Transverse colon (tissue), 4 donors: ENCODE measurements around the gene INPP5F. TPM values are rescaled to one million over a fixed set of nuclear protein-coding genes. Genes with fewer than 3 reads are reported as not detected.
"Not testable (repeated sequence)": the region's sequence is repeated elsewhere in the genome, so short reads cannot be mapped to it uniquely, and the experiment has no call there.

Experiments
- DNase-seq: peaks from one replicate; pipeline ENCODE4 v3.0.0-alpha.2; 2019
- H3K27ac ChIP-seq, 4 donors: fragments of 200-600 bp; sonication (generic); 2 replicates each; pipeline ENCODE4 v1.5.1; 2016 to 2018; ENCODE audit warnings: inconsistent platforms in 4 of 4
- H3K27me3 ChIP-seq: fragments of 200-600 bp; sonication (generic); 2 replicates; pipeline ENCODE4 v1.5.1; 2017; ENCODE audit warnings: inconsistent platforms
- H3K36me3 ChIP-seq, 4 donors: fragments of 200-600 bp; sonication (generic); 2 replicates each; pipeline ENCODE4 v1.5.1; 2017 to 2019; ENCODE audit warnings: inconsistent platforms in 4 of 4
- H3K4me1 ChIP-seq, 4 donors: fragments of 200-600 bp; sonication (generic); 2 replicates each; pipeline ENCODE4 v1.5.1; 2017 to 2020; ENCODE audit warnings: inconsistent platforms in 4 of 4
- H3K4me3 ChIP-seq, 4 donors: fragments of 200-600 bp; sonication (generic); 1 replicate in 1 of 4; 2 replicates in 3 of 4; pipeline versions ENCODE4 v1.5.1 to v1.6.1; 2017 to 2019; ENCODE audit warnings: inconsistent platforms in 4 of 4
- H3K9me3 ChIP-seq, 2 donors: fragments of 200-600 bp; sonication (generic); 2 replicates each; pipeline ENCODE4 v1.5.1; 2017 to 2019; ENCODE audit warnings: inconsistent platforms in 2 of 2
- CTCF ChIP-seq, 5 experiments: fragments of 200-600 bp in 3 of 5; fragments of 450-650 bp in 2 of 5; sonication (generic) in 3 of 5; IDR thresholded peaks; 1 replicate in 2 of 5; 2 replicates in 3 of 5; pipeline ENCODE4 v1.5.1; 2016 to 2017; ENCODE audit warnings: antibody characterized with exemption in 5 of 5, inconsistent platforms in 3 of 5, mild to moderate bottlenecking in 2 of 5, moderate library complexity in 1 of 5
- EP300 ChIP-seq: sonication (generic); formaldehyde crosslinking; IDR thresholded peaks from one replicate; pipeline ENCODE4 v1.6.1; 2017; ENCODE audit warnings: antibody characterized with exemption, low read depth
- POLR2A ChIP-seq: fragments of 450-650 bp; IDR thresholded peaks from one replicate; pipeline ENCODE4 v1.6.1; 2016; ENCODE audit warnings: antibody characterized with exemption, mild to moderate bottlenecking, moderate library complexity
- POLR2AphosphoS5 ChIP-seq, 3 donors: sonication (generic); formaldehyde crosslinking; IDR thresholded peaks; one replicate each; pipeline ENCODE4 v1.6.1; 2016; ENCODE audit warnings: antibody characterized with exemption in 3 of 3
- WGBS, 2 donors: methylation state at CpG; one replicate each; pipeline ENCODE4 v1.1.5; 2018; ENCODE audit warnings: low coverage in 1 of 2; 5-methylcytosine and 5-hydroxymethylcytosine counted together
- in situ Hi-C, 4 donors: fragments of 200-750 bp; cut with MboI; loops; one replicate each; pipeline versions ENCODE4 v1.15.0 to v1.15.1; 2017; ENCODE audit warnings: low sequenced_read_pairs in 3 of 4, low pct_ligation_motif_present in 1 of 4, low pct_unique_long_range_greater_than_20kb in 1 of 4
- intact Hi-C: fragments of 100-400 bp; cut with DNase I; formaldehyde crosslinking; loops from one replicate; pipeline ENCODE4 v1.15.1; 2023; ENCODE audit warnings: low total_unique reads
- total RNA-seq, 4 donors: library from RNA; depleted of rRNA; stranded (reverse); fragments of >200 nt; gene quantifications; one replicate each; pipeline ENCODE4 v1.1.0, GENCODE V29; 2016

Gene INPP5F
- total RNA-seq, 4 donors from 2014 or later, result 11.6 to 24.6 (median 16.6) TPM

DNA sequence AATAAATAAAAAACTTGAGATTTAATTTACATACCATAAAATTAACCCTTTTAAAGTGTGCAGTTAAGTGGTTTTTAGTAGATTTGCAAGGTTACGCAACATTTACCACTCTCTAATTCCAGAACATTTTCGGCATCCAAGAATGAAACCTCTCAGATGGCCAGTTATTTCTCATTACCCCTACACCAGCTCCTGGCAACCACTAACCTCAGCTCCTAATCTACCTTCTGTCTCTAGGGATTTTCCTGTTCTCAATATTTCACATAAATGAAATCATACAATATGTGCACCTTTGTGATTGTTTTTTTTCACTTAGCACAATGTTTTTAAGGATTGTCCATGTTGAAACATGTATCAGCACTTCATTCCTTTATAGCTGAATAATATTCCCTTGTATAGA is 45.1 kb downstream of the INPP5F start:
- WGBS, 2 donors, result 84 to 90% methylated on average over 2 of the region's 2 CpGs
- H3K4me1 ChIP-seq, result peaks cover 0 to 24% (median 8%) of the 10 kb centered on the region in 4 donors

GRCh38 chr10:119772334-119772733 is 46.5 kb downstream of the INPP5F start:
- H3K9me3 ChIP-seq, result no peaks in the 10 kb centered on the region
- H3K27me3 ChIP-seq, result no peaks in the 10 kb centered on the region
- intact Hi-C loops (no loop called here), in situ Hi-C loops (loop anchor here in 1 of 4 donors (25.0 kb wide), 1 partner anchor 90 kb away; the partner anchor contains the start of gene MCMBP)
- 64 to 77% methylated on average over 4 of the region's 4 CpGs for WGBS, 2 donors
- DNase-seq, result no peak
- no peak overlapping the region for H3K4me3 ChIP-seq
- peak overlapping the region in 3 of 4 donors; percentile 7 to 39 (median 38) for H3K27ac ChIP-seq
- H3K36me3 ChIP-seq, result no peaks in the 10 kb centered on the region
- peaks cover 0 to 20% (median 8%) of the 10 kb centered on the region in 4 donors for H3K4me1 ChIP-seq
- TF ChIP-seq POLR2AphosphoS5 (IDR thresholded peaks at IDR 0.05), result no peak
- no peak for TF ChIP-seq POLR2A
- no peak for TF ChIP-seq EP300
- TF ChIP-seq CTCF (IDR thresholded peaks at IDR 0.05), result no peak

More for the DNA sequence above, 45.1 kb downstream of the INPP5F start:
- Histone ChIP-seq H3K27ac (peak overlapping the region; percentile 24 to 77 (median 58)), H3K27me3 (no peaks in the 10 kb centered on the region), H3K36me3 (no peaks in the 10 kb centered on the region), H3K4me3 (no peak overlapping the region), H3K9me3 (no peaks in the 10 kb centered on the region)
- TF ChIP-seq EP300 (no peak), POLR2AphosphoS5 (IDR thresholded peaks at IDR 0.05) (no peak), CTCF (IDR thresholded peaks at IDR 0.05) (no peak), POLR2A (no peak)
- in situ Hi-C loops (loop anchor here in 1 of 4 donors (25.0 kb wide), 1 partner anchor 91 kb away; the partner anchor contains the start of gene MCMBP), intact Hi-C loops (no loop called here)
- no peak for DNase-seq

- WGBS, 2 donors, result 93 to 98% methylated on average over 3 of the region's 3 CpGs
These were observed 47.2 kb downstream of the INPP5F start for GRCh38 chr10:119773041-119773440.

DNA sequence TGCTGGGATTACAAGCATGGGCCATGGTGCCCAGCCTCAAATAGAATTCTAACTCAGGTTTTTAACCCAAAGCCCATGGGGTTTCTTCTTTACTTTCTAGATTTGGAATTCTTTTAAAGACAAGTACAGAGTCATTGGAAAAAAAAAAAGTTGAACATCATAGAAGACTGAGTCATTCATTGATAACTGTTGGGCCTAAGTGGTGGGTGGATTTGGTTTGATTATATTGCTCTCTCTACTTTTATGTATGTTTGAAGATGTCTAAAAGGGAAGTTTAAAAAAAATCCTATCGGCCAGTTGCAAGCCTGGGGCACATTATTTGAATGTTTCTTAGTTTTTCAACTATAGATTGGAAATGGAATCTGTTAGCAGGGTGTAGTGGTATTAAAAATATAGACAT is 49.7 kb downstream of the INPP5F start:
- Histone ChIP-seq H3K27me3 (no peaks in the 10 kb centered on the region), H3K36me3 (no peaks in the 10 kb centered on the region), H3K9me3 (no peaks in the 10 kb centered on the region), H3K4me3 (no peak overlapping the region), H3K27ac (no peak overlapping the region), H3K4me1 (peaks cover 0 to 4% (median 2%) of the 10 kb centered on the region in 4 donors)
- 50 to 83% methylated on average over 1 of the region's 1 CpG for WGBS, 2 donors
- intact Hi-C loops (no loop called here), in situ Hi-C loops (no loop called here)
- TF ChIP-seq CTCF (IDR thresholded peaks at IDR 0.05), result no peak
- TF ChIP-seq POLR2AphosphoS5 (IDR thresholded peaks at IDR 0.05), result no peak
- TF ChIP-seq EP300, result no peak
- TF ChIP-seq POLR2A, result no peak
- DNase-seq, result no peak

More at GRCh38 chr10:119773041-119773440, 47.2 kb downstream of the INPP5F start:
- H3K9me3 ChIP-seq, DNase-seq, H3K27me3 ChIP-seq, H3K36me3 ChIP-seq, intact Hi-C loops, H3K4me3 ChIP-seq: not testable (repeated sequence)
- Histone ChIP-seq H3K27ac (peak overlapping the region in 1 of 4 donors; percentile 38), H3K4me1 (peaks cover 0 to 18% (median 4%) of the 10 kb centered on the region in 4 donors)
- in situ Hi-C loops, result loop anchor here in 1 of 4 donors (25.0 kb wide), 1 partner anchor 89 kb away; the partner anchor contains the start of gene MCMBP

- Histone ChIP-seq H3K27me3 (no peaks in the 10 kb centered on the region), H3K4me1 (no peaks in the 10 kb centered on the region), H3K27ac (no peak overlapping the region), H3K4me3 (no peak overlapping the region), H3K9me3 (no peaks in the 10 kb centered on the region), H3K36me3 (no peaks in the 10 kb centered on the region)
- intact Hi-C loops, result no loop called here
- in situ Hi-C loops, result no loop called here
- no peak for DNase-seq
- TF ChIP-seq POLR2A, result no peak
- no peak for TF ChIP-seq CTCF (IDR thresholded peaks at IDR 0.05)
- no peak for TF ChIP-seq EP300
- no peak for TF ChIP-seq POLR2AphosphoS5 (IDR thresholded peaks at IDR 0.05)
- 93 to 95% methylated on average over 1 of the region's 1 CpG for WGBS, 2 donors
These were observed 50.7 kb downstream of the INPP5F start for GRCh38 chr10:119776536-119776935.
